HEK293 (cell line): ENCODE data around the gene SLC7A14.

Experiments used
- CTCF ChIA-PET: fragments of 350-600 bp; formaldehyde crosslinking; extraction: SDS; loops from one replicate; lab custom pipeline; 2021; ENCODE audit warnings: antibody characterized with exemption; lab: Yijun Ruan, JAX
- POLR2A ChIA-PET: fragments of 300-600 bp; formaldehyde crosslinking; extraction: SDS; loops from one replicate; lab custom pipeline; 2020; ENCODE audit warnings: antibody characterized with exemption, inconsistent platforms; lab: Yijun Ruan, JAX
- H3K27ac ChIP-seq: fragments of 200-500 bp; sonication (Bioruptor generic); 2 replicates; pipeline ENCODE4 v1.5.1; 2014; ENCODE audit warnings: low read depth, low read length, control low read depth, inconsistent platforms; ENCODE audit errors: extremely low read depth
- H3K36me3 ChIP-seq, 2 experiments: fragments of 200-500 bp in 1 of 2; sonication (Bioruptor generic) in 1 of 2; 1 replicate in 1 of 2; 2 replicates in 1 of 2; pipeline ENCODE4 v1.5.1; 2014 to 2017; ENCODE audit warnings: inconsistent platforms in 2 of 2, low read length in 2 of 2; ENCODE audit not compliant: control insufficient read depth in 2 of 2, insufficient read depth in 1 of 2
- H3K4me1 ChIP-seq: fragments of 200-500 bp; sonication (Bioruptor generic); 2 replicates; pipeline ENCODE4 v1.5.1; 2014; ENCODE audit warnings: mild to moderate bottlenecking, low read length, inconsistent platforms; ENCODE audit not compliant: control insufficient read depth, insufficient read depth
- H3K4me3 ChIP-seq: 2 replicates; pipeline ENCODE4 v1.5.1; 2011; ENCODE audit warnings: low read depth, mild to moderate bottlenecking, control low read depth, low read length, moderate library complexity
- H3K9me3 ChIP-seq: fragments of 200-500 bp; sonication (Bioruptor generic); 2 replicates; pipeline ENCODE4 v1.5.1; 2014; ENCODE audit warnings: low read depth, low read length, inconsistent platforms; ENCODE audit not compliant: control insufficient read depth, insufficient read depth
- BCL11A ChIP-seq: fragments of 450-650 bp; formaldehyde crosslinking; IDR thresholded peaks from 2 replicates; pipeline ENCODE4 v1.5.1; 2016; ENCODE audit warnings: low read depth, missing biosample characterization, missing genetic modification characterization
- EGR2 ChIP-seq: fragments of 450-650 bp; formaldehyde crosslinking; IDR thresholded peaks from 2 replicates; pipeline ENCODE4 v1.5.1; 2016; ENCODE audit warnings: low read depth, missing biosample characterization, missing genetic modification characterization
- GLI2 ChIP-seq: fragments of 450-650 bp; formaldehyde crosslinking; IDR thresholded peaks from 2 replicates; pipeline ENCODE4; 2017; ENCODE audit warnings: missing biosample characterization, missing genetic modification characterization, low read depth, borderline replicate concordance
- GLI4 ChIP-seq: fragments of 450-650 bp; formaldehyde crosslinking; IDR thresholded peaks from 2 replicates; pipeline ENCODE4 v1.5.1; 2016; ENCODE audit warnings: missing biosample characterization, missing genetic modification characterization
- GLIS1 ChIP-seq: fragments of 450-650 bp; formaldehyde crosslinking; IDR thresholded peaks from 2 replicates; pipeline ENCODE4 v1.5.1; 2016; ENCODE audit warnings: missing biosample characterization, missing genetic modification characterization
- HOXC10 ChIP-seq: sonication (generic); formaldehyde crosslinking; IDR thresholded peaks from 2 replicates; pipeline ENCODE4 v1.8.1; 2023; ENCODE audit warnings: mild to moderate bottlenecking, missing genetic modification reagents
- KLF16 ChIP-seq: fragments of 450-650 bp; formaldehyde crosslinking; IDR thresholded peaks from 2 replicates; pipeline ENCODE4 v1.5.1; 2017; ENCODE audit warnings: missing biosample characterization, missing genetic modification characterization
- MEIS1 ChIP-seq: sonication (generic); formaldehyde crosslinking; IDR thresholded peaks from 2 replicates; pipeline ENCODE4 v1.8.1; 2022; ENCODE audit warnings: missing genetic modification reagents, mild to moderate bottlenecking, borderline replicate concordance
- REST ChIP-seq: fragments of 450-650 bp; formaldehyde crosslinking; IDR thresholded peaks from 2 replicates; pipeline ENCODE4 v1.5.1; 2016; ENCODE audit warnings: missing biosample characterization, missing genetic modification characterization
- SP7 ChIP-seq: fragments of 450-650 bp; formaldehyde crosslinking; IDR thresholded peaks from 2 replicates; pipeline ENCODE4 v1.5.1; 2016; ENCODE audit warnings: missing biosample characterization, missing genetic modification characterization
- TCF7L2 ChIP-seq: IDR thresholded peaks from 2 replicates; pipeline ENCODE4 v1.6.1; 2011; ENCODE audit warnings: low read depth, mild to moderate bottlenecking, inconsistent platforms, low read length, moderate library complexity, borderline replicate concordance
- WT1 ChIP-seq: fragments of 450-650 bp; formaldehyde crosslinking; IDR thresholded peaks from 2 replicates; pipeline ENCODE4 v1.5.1; 2016; ENCODE audit warnings: missing biosample characterization, missing genetic modification characterization
- ZFHX2 ChIP-seq: fragments of 450-650 bp; formaldehyde crosslinking; conservative IDR thresholded peaks from 2 replicates; pipeline ENCODE4 v1.5.1; 2016; ENCODE audit warnings: missing biosample characterization, missing genetic modification characterization
- ZFP41 ChIP-seq: fragments of 450-650 bp; formaldehyde crosslinking; IDR thresholded peaks from 2 replicates; pipeline ENCODE4 v1.5.1; 2016; ENCODE audit warnings: missing biosample characterization, missing genetic modification characterization, borderline replicate concordance
- ZIC2 ChIP-seq: fragments of 450-650 bp; formaldehyde crosslinking; IDR thresholded peaks from 2 replicates; pipeline ENCODE4 v1.5.1; 2016; ENCODE audit warnings: missing biosample characterization, missing genetic modification characterization
- ZNF148 ChIP-seq: fragments of 450-650 bp; formaldehyde crosslinking; IDR thresholded peaks from 2 replicates; pipeline ENCODE4 v1.5.0; 2017; ENCODE audit warnings: missing biosample characterization, missing genetic modification characterization, borderline replicate concordance
- ZNF2 ChIP-seq: fragments of 450-650 bp; formaldehyde crosslinking; IDR thresholded peaks from 2 replicates; pipeline ENCODE4 v1.5.1; 2016; ENCODE audit warnings: missing biosample characterization, missing genetic modification characterization
- ZNF24 ChIP-seq: fragments of 450-650 bp; formaldehyde crosslinking; IDR thresholded peaks from 2 replicates; pipeline ENCODE4 v1.5.1; 2016; ENCODE audit warnings: missing biosample characterization, missing genetic modification characterization
- ZNF350 ChIP-seq: fragments of 450-650 bp; formaldehyde crosslinking; IDR thresholded peaks from 2 replicates; pipeline ENCODE4 v1.5.0; 2017; ENCODE audit warnings: missing biosample characterization, mild to moderate bottlenecking, missing genetic modification characterization
- ZNF404 ChIP-seq: fragments of 450-650 bp; formaldehyde crosslinking; IDR thresholded peaks from 2 replicates; pipeline ENCODE4 v1.5.1; 2017; ENCODE audit warnings: missing biosample characterization, missing genetic modification characterization
- ZNF513 ChIP-seq: fragments of 450-650 bp; IDR thresholded peaks from 2 replicates; pipeline ENCODE4 v1.5.1; 2018; ENCODE audit warnings: missing biosample characterization, missing genetic modification characterization
- ZNF610 ChIP-seq: fragments of 450-650 bp; formaldehyde crosslinking; IDR thresholded peaks from 2 replicates; pipeline ENCODE4 v1.5.1; 2016; ENCODE audit warnings: missing biosample characterization, missing genetic modification characterization, borderline replicate concordance
- ZNF629 ChIP-seq: fragments of 450-650 bp; formaldehyde crosslinking; IDR thresholded peaks from 2 replicates; pipeline ENCODE4 v1.5.1; 2017; ENCODE audit warnings: missing biosample characterization, missing genetic modification characterization
- ZNF664 ChIP-seq: fragments of 450-650 bp; formaldehyde crosslinking; IDR thresholded peaks from 2 replicates; pipeline ENCODE4 v1.5.1; 2016; ENCODE audit warnings: missing biosample characterization, missing genetic modification characterization
- ZNF670 ChIP-seq: fragments of 450-650 bp; formaldehyde crosslinking; IDR thresholded peaks from 2 replicates; pipeline ENCODE4 v1.5.1; 2016; ENCODE audit warnings: missing biosample characterization, missing genetic modification characterization, low read depth
- ZNF707 ChIP-seq: fragments of 450-650 bp; formaldehyde crosslinking; IDR thresholded peaks from 2 replicates; pipeline ENCODE4 v1.5.1; 2016; ENCODE audit warnings: missing biosample characterization, missing genetic modification characterization
- ZSCAN30 ChIP-seq: fragments of 450-650 bp; IDR thresholded peaks from 2 replicates; pipeline ENCODE4 v1.5.1; 2018; ENCODE audit warnings: missing biosample characterization, mild to moderate bottlenecking, missing genetic modification characterization, moderate library complexity
- ZXDB ChIP-seq: fragments of 450-650 bp; formaldehyde crosslinking; IDR thresholded peaks from 2 replicates; pipeline ENCODE4 v1.5.1; 2016; ENCODE audit warnings: missing biosample characterization, missing genetic modification characterization
- TF ChIP-seq, protein P1 (sequence below): fragments of 450-650 bp; formaldehyde crosslinking; IDR thresholded peaks from 2 replicates; pipeline ENCODE4 v1.5.1; 2016; ENCODE audit warnings: missing biosample characterization, missing genetic modification characterization

The SLC7A14 gene

DNA sequence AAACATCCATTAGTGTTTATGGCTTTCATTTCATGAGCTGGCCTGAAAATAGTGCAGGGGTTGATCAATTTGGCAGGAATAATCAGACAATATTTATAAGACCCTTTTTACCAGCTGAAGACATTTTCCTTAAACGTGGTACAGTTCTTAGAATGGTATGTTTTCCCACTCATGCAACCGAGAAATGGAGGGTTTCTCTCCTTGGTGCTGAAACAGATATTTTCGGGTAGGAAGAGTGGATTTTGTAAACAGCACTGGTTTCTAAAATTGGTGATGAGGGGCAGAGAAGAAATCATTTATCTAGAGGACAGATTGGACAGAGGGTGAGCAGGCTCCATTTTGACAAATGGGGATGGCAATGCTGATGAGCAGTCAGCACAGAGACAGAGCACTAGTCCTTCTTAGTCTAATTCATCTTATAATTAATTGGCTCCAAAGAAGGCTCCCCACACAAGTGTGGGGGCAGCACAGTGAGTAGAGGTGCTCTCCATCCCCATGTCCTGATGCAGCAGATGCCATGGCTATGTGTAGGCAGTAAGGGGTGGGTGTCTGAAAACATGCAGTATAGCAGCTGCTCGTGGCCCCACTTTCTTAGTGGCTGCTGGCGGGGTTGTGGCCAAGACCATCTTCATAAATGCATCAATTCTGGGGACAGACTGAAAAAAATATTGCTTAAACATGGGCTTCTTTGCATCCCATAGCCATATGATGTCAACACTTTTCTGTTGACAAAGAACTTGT is 18.1 kb upstream of the SLC7A14 start:
- no peaks in the 10 kb centered on the region for H3K36me3 ChIP-seq
- TF ChIP-seq ZNF2 (tag by site-specific recombination) = no peak
- TF ChIP-seq ZFP41 (tag by site-specific recombination) = no peak
- TF ChIP-seq EGR2 (tag by site-specific recombination) = peak; percentile 62
- no peak for TF ChIP-seq ZNF610 (tag by site-specific recombination)
- TF ChIP-seq ZNF350 = no peak
- TF ChIP-seq REST = peak; percentile 90
- TF ChIP-seq ZFHX2 (tag by site-specific recombination) = peak; percentile 50
- no peak for TF ChIP-seq MEIS1 (CRISPR knock-in tag)
- no peak for TF ChIP-seq ZNF670 (tag by site-specific recombination)
- TF ChIP-seq ZNF629 (tag by site-specific recombination) = no peak
- TF ChIP-seq GLI4 (tag by site-specific recombination) = no peak
- TF ChIP-seq ZNF148 = no peak
- TF ChIP-seq, all 188 proteins: peak for 3
- H3K4me1 ChIP-seq = no peaks in the 10 kb centered on the region
- no peak overlapping the region for H3K4me3 ChIP-seq
- no peak overlapping the region for H3K27ac ChIP-seq
- H3K9me3 ChIP-seq = no peaks in the 10 kb centered on the region
- CTCF ChIA-PET = no interaction called here
- POLR2A ChIA-PET = no interaction called here

GRCh38 chr3:170602556-170602955 is 16.7 kb upstream of the SLC7A14 start:
- POLR2A ChIA-PET = no interaction called here
- Histone ChIP-seq H3K4me1 (no peaks in the 10 kb centered on the region), H3K36me3 (no peaks in the 10 kb centered on the region), H3K9me3 (no peaks in the 10 kb centered on the region)
- CTCF ChIA-PET = interaction anchor here (0.8 to 0.9 kb wide), 2 partner anchors 192 to 209 kb away, joined by 3 read pairs; no protein-coding TSS in a partner anchor
- TF ChIP-seq ZSCAN30 (tag by site-specific recombination) (no peak), HOXC10 (CRISPR knock-in tag) (no peak), SP7 (tag by site-specific recombination) (no peak), ZNF513 (tag by site-specific recombination) (no peak), TCF7L2 (no peak), ZNF24 (no peak), BCL11A (no peak), ZNF664 (tag by site-specific recombination) (no peak), ZNF404 (tag by site-specific recombination) (no peak), GLIS1 (tag by site-specific recombination) (no peak), KLF16 (no peak), WT1 (tag by site-specific recombination) (no peak), ZNF707 (tag by site-specific recombination) (no peak), ZXDB (tag by site-specific recombination) (no peak), GLI2 (tag by site-specific recombination) (no peak), ZIC2 (tag by site-specific recombination) (no peak)
- TF ChIP-seq, protein P1, sequence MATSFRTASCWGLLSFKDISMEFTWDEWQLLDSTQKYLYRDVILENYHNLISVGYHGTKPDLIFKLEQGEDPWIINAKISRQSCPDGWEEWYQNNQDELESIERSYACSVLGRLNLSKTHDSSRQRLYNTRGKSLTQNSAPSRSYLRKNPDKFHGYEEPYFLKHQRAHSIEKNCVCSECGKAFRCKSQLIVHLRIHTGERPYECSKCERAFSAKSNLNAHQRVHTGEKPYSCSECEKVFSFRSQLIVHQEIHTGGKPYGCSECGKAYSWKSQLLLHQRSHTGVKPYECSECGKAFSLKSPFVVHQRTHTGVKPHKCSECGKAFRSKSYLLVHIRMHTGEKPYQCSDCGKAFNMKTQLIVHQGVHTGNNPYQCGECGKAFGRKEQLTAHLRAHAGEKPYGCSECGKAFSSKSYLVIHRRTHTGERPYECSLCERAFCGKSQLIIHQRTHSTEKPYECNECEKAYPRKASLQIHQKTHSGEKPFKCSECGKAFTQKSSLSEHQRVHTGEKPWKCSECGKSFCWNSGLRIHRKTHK = no peak
- TF ChIP-seq, all 188 proteins: peak for 0
- Histone ChIP-seq H3K27ac (no peak overlapping the region), H3K4me3 (no peak overlapping the region)
